Testis (tissue), 3 donors: ENCODE measurements around the gene RAB5A. TPM values are rescaled to one million over a fixed set of nuclear protein-coding genes. Genes with fewer than 3 reads are reported as not detected.
"Not testable (repeated sequence)": the region's sequence is repeated elsewhere in the genome, so short reads cannot be mapped to it uniquely, and the experiment has no call there.

ENCODE experiments used
- DNase-seq: peaks from one replicate; pipeline ENCODE4 v3.0.0-alpha.2; 2019
- H3K27ac ChIP-seq, 2 donors: fragments of 200-600 bp; sonication (generic); one replicate each; pipeline ENCODE4 v1.5.1; 2019
- H3K27me3 ChIP-seq: fragments of 200-600 bp; sonication (generic); one replicate; pipeline ENCODE4 v1.5.1; 2019
- H3K36me3 ChIP-seq: fragments of 200-600 bp; sonication (generic); one replicate; pipeline ENCODE4 v1.5.1; 2017; ENCODE audit warnings: low read depth; ENCODE audit errors: missing control alignments
- H3K4me1 ChIP-seq: fragments of 200-600 bp; sonication (generic); one replicate; pipeline ENCODE4 v1.5.1; 2019
- H3K4me3 ChIP-seq, 2 donors: fragments of 200-600 bp; sonication (generic); one replicate each; pipeline ENCODE4 v1.5.1; 2017 to 2019
- H3K9me3 ChIP-seq: fragments of 200-600 bp; sonication (generic); one replicate; pipeline ENCODE4 v1.5.1; 2017
- CTCF ChIP-seq, 3 experiments: fragments of 450-650 bp in 2 of 3; fragments of 200-600 bp in 1 of 3; sonication (generic) in 1 of 3; IDR thresholded peaks; one replicate each; pipeline ENCODE4 v1.5.1; 2016 to 2019; ENCODE audit warnings: antibody characterized with exemption in 3 of 3, mild to moderate bottlenecking in 2 of 3, moderate library complexity in 1 of 3
- POLR2A ChIP-seq: fragments of 450-650 bp; IDR thresholded peaks from one replicate; pipeline ENCODE4 v1.6.1; 2017; ENCODE audit warnings: antibody characterized with exemption, mild to moderate bottlenecking, moderate library complexity
- WGBS, 2 donors: methylation state at CpG; one replicate each; pipeline ENCODE4 v1.1.5; 2018; 5-methylcytosine and 5-hydroxymethylcytosine counted together
- intact Hi-C: fragments of 100-400 bp; cut with DNase I; formaldehyde crosslinking; loops from one replicate; pipeline ENCODE4 v1.15.1; 2023; ENCODE audit warnings: low total_unique reads
- polyA plus RNA-seq: library from polyadenylated mRNA; stranded (reverse); fragments of 350-450 nt; fragmentation: Illumina TruSeq; extraction: RNeasy Lipid Tissue Mini Kit (QIAGEN cat#74804); gene quantifications from one replicate; pipeline ENCODE4 v1.2.3, GENCODE V29; 2014; ENCODE audit warnings: low read depth, low replicate concordance; ENCODE audit not compliant: insufficient read depth
- small RNA-seq, 2 donors: library from RNA; depleted of rRNA; stranded (forward); fragments of <200 nt; gene quantifications; one replicate each; pipeline ENCODE3, GENCODE V24; 2016
- total RNA-seq, 2 donors: library from RNA; depleted of rRNA; stranded (reverse); fragments of >200 nt; gene quantifications; one replicate each; pipeline ENCODE4 v1.2.3, GENCODE V29; 2016

Gene RAB5A
- total and polyA plus RNA-seq, 3 donors from 2014 or later = 43.4 to 62.6 (median 55.6) TPM

GRCh38 chr3:20023623-20024405 lies 76.9 kb downstream of the RAB5A start:
- 26 to 51% methylated on average over 2 of the region's 2 CpGs for WGBS, 2 donors
- intact Hi-C loops = no loop called here
- Histone ChIP-seq H3K4me1 (peaks cover 15% of the 10 kb centered on the region), H3K4me3 (no peak overlapping the region), H3K27me3 (no peaks in the 10 kb centered on the region), H3K36me3 (no peaks in the 10 kb centered on the region), H3K9me3 (no peaks in the 10 kb centered on the region), H3K27ac (peak overlapping the region in 1 of 2 donors; percentile 54)
- DNase-seq = peak; percentile 65
- TF ChIP-seq CTCF (IDR thresholded peaks at IDR 0.05) (no peak), POLR2A (no peak)

- no peaks in the 10 kb centered on the region for H3K36me3 ChIP-seq
- no peak for DNase-seq
- intact Hi-C loops = no loop called here
- H3K27me3 ChIP-seq = no peaks in the 10 kb centered on the region
- peaks cover 15% of the 10 kb centered on the region for H3K4me1 ChIP-seq
- no peak overlapping the region for H3K27ac ChIP-seq
- H3K4me3 ChIP-seq = no peak overlapping the region
- H3K9me3 ChIP-seq = no peaks in the 10 kb centered on the region
- 82 to 97% methylated on average over 4 of the region's 4 CpGs for WGBS, 2 donors
- no peak for TF ChIP-seq POLR2A
- TF ChIP-seq CTCF (IDR thresholded peaks at IDR 0.05) = no peak
Measured at GRCh38 chr3:20027136-20027535, 80.2 kb downstream of the RAB5A start.

GRCh38 chr3:20028905-20029331 lies 82.0 kb downstream of the RAB5A start:
- Histone ChIP-seq H3K4me1 (peaks cover 5% of the 10 kb centered on the region), H3K9me3 (no peaks in the 10 kb centered on the region), H3K4me3 (no peak overlapping the region), H3K36me3 (no peaks in the 10 kb centered on the region), H3K27me3 (no peaks in the 10 kb centered on the region), H3K27ac (no peak overlapping the region)
- WGBS, 2 donors = 68 to 70% methylated on average over 7 of the region's 7 CpGs
- no peak for DNase-seq
- no peak for TF ChIP-seq CTCF (IDR thresholded peaks at IDR 0.05)
- no peak for TF ChIP-seq POLR2A
- intact Hi-C loops = no loop called here

- intact Hi-C loops = not testable (repeated sequence)
Measured at GRCh38 chr3:20031939-20032338, 85.0 kb downstream of the RAB5A start.

More at GRCh38 chr3:20031939-20032338, 85.0 kb downstream of the RAB5A start:
- DNase-seq, H3K4me1 ChIP-seq, H3K27ac ChIP-seq, H3K36me3 ChIP-seq, H3K4me3 ChIP-seq, H3K27me3 ChIP-seq, H3K9me3 ChIP-seq: not testable (repeated sequence)
- 88 to 97% methylated on average over 7 of the region's 7 CpGs for WGBS, 2 donors

Small RNA genes lying within 50 kb of the gene (small RNA-seq; reads per million reads assigned to genes)
- 0 reads per million in 2 donors for gene RNU4-85P
- 0 reads per million in 2 donors for gene RPL39P18

Other genes with a start within 250 kb of the RAB5A start
- gene EFHB, start 12.9 kb upstream of the RAB5A start, total RNA-seq = 10 to 100 TPM in 1 of 2 donors, 1 to 10 TPM in 1; 9.4 to 22.0 TPM
- 32.9 TPM for gene EFHB, start 12.9 kb upstream of the RAB5A start, polyA plus RNA-seq
- gene PP2D1, start 65.2 kb downstream of the RAB5A start, total RNA-seq = 10 to 100 TPM in 1 of 2 donors, 1 to 10 TPM in 1; 9.3 to 22.8 TPM
- gene PP2D1, start 65.2 kb downstream of the RAB5A start, polyA plus RNA-seq = 37.5 TPM
- 1 to 10 TPM; 6.5 to 9.9 TPM for gene KAT2B, start 93.3 kb downstream of the RAB5A start, total RNA-seq
- 5.3 TPM for gene KAT2B, start 93.3 kb downstream of the RAB5A start, polyA plus RNA-seq
- gene SGO1, start 239.1 kb downstream of the RAB5A start, total RNA-seq = 10 to 100 TPM; 10.0 to 11.9 TPM
- gene SGO1, start 239.1 kb downstream of the RAB5A start, polyA plus RNA-seq = 4.4 TPM